NAMALWA (cell line): ENCODE data around the gene DEPDC1.
"Not testable (repeated sequence)": the region's sequence is repeated elsewhere in the genome, so short reads cannot be mapped to it uniquely, and the experiment has no call there.

Experiments
- DNase-seq: peaks from one replicate; pipeline ENCODE4 v3.0.0-alpha.2; 2015; ENCODE audit warnings: low spot score

Gene DEPDC1, protein sequence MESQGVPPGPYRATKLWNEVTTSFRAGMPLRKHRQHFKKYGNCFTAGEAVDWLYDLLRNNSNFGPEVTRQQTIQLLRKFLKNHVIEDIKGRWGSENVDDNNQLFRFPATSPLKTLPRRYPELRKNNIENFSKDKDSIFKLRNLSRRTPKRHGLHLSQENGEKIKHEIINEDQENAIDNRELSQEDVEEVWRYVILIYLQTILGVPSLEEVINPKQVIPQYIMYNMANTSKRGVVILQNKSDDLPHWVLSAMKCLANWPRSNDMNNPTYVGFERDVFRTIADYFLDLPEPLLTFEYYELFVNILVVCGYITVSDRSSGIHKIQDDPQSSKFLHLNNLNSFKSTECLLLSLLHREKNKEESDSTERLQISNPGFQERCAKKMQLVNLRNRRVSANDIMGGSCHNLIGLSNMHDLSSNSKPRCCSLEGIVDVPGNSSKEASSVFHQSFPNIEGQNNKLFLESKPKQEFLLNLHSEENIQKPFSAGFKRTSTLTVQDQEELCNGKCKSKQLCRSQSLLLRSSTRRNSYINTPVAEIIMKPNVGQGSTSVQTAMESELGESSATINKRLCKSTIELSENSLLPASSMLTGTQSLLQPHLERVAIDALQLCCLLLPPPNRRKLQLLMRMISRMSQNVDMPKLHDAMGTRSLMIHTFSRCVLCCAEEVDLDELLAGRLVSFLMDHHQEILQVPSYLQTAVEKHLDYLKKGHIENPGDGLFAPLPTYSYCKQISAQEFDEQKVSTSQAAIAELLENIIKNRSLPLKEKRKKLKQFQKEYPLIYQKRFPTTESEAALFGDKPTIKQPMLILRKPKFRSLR

DNA sequence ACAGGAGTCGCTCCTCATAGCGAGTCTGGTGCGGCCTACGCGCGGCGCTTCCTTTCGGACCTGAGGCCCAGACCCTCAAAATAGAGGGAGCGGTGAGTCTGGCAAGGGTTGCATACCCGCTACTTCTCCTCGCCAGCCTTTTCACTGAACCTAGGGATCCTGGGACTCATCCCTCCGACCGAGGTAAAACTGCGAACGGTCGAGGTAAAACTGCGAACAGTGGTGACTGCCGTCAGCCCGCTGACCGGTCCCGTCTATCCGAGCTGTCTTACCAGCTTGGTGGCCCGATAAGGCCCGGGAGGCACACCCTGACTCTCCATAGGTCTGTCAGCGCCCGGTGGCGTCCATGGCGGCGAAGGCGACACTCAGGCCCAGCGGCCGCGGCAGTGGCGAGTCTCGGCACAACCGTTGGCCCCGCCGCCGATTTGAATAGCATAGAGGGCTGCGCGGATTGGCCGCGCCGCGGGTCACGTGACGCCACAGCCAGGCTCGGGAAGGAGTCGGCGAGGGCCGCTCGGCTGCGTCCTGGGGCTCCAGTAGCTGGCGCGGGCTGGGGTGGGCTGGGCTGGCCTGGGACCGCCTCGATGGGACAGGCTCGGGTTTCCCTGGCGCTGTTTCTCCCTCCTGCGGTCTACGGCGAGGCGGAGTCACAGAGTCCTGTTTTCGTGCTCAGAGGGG lies at the start of gene DEPDC1:
Gene DEPDC1 (minus strand): TSS at position 403 of the 678 bp plus-strand sequence. CDS start 83 bp downstream, at position 320.
- peak; percentile 80 for DNase-seq

- no peak for DNase-seq
Observed at GRCh38 chr1:68544651-68545050, 47.8 kb upstream of the DEPDC1 start.

- no peak for DNase-seq
Observed at GRCh38 chr1:68542586-68542985, 45.7 kb upstream of the DEPDC1 start.

DNA sequence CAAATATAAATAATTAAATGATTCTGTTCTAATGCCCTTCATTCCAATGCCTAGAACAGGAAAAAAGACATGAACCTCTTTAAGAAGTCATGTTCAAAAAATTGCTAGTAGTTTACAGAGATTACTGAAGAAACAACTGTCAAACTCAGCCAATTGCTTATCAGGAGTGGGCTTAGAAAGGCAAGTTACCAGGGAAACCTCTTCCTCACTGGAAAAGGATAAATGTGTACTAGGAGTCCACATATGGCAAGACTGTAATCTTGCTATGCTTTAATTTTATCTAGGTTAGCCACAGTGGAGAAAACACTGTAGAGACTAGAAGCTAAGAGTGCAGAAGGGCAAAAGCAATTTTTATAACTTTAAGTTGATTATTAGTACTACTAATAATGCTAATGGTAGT lies 42.1 kb upstream of the DEPDC1 start:
- DNase-seq, result no peak

DNA sequence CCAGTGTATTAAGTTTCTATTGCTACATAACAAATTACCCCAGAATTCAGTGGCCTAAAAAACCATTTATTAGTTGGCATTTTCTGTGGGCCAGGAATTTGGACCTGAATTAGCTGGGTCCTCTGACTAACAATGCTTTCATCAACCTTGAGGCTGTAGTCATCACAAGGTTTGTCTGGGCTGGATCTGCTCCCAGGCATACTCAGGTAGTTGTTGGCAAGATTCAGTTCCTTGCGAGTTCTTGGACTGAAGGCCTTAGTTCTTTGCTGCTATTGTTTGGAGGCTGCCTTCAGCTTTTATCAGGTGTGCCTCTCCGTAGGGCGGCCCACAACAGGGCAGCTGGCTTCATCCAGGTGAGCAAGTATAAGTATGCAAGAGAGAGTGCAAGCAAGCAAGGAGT lies 31.4 kb upstream of the DEPDC1 start:
- no peak for DNase-seq

DNA sequence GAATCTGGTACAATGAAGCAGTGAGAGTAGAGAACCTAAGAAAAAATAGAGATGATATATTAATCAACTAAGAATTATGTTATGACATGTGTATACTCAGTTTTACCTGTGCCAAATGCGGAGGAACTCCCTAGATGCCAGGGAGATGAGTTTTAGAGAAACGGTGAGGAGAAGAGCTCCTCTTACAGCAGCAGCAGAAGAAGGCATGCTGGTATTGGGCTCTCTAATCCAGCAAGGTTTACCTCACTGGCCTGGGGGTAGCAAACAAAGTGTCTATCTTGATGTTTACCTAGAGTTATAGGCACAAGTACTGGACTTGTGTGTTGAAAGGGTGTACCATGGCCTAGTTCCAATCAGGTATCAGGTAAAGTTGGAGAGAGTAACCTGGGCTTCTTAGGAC lies 28.9 kb upstream of the DEPDC1 start:
- DNase-seq, result no peak

DNA sequence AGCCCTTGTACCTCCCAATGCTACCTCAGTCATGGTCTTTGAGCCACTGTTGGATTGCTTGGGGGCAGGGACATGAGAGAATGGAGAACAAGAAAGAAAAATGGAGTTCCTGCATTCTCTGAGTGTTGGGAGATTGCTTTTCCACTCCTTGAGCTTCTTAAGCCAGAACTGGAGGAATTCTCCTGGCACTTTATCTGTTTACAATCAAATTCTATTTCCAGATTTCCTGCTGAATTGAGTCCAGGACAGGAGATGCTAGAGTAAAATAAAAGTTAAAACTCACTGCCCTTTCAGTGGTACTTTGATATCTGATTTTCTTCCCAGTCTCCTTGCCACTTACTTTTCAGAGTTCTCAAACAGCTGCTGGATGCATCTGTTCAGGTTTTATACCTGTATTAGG lies 24.4 kb upstream of the DEPDC1 start:
- DNase-seq, result no peak

DNA sequence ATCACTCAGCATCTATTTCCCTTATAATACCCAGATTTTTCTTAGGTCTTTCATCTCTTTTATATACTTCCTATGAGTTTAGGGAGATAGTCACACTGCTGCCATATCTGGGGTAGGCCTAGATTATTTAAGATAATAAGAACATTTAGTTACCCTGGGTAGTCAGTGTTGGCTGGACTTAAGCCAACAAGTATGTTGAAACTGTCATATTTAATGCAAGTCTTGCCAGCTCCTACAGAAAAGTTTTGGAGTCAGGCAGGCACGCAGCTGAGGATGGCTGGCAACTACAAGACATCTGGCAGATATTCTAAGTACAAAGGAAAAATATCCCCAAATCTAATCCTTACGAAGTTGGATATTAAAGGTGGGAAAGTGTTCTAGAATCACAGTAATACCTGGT lies 19.2 kb upstream of the DEPDC1 start:
- no peak for DNase-seq

- DNase-seq, result no peak
Observed at GRCh38 chr1:68511254-68511653, 14.4 kb upstream of the DEPDC1 start.

- no peak for DNase-seq
Observed at GRCh38 chr1:68506386-68506785, 9.5 kb upstream of the DEPDC1 start.

DNA sequence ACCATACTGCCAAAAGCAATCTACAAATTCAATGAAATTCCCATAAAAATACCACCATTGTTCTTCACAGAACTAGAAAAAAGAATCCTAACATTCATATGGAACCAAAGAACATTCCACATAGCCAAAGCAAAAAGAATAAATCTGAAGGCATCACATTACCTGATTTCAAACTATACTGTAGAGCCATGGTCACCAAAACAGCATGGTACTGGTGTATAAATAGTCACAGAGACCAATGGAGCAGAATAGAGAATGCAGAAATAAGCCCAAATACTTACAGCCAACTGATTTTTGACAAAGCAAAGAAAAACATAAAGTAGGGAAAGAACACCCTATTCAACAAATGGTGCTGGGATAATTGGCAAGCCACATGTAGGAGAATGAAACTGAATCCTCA lies 6.2 kb upstream of the DEPDC1 start:
- no peak for DNase-seq

GRCh38 chr1:68497358-68497698 lies 446 bp upstream of the DEPDC1 start:
- no peak for DNase-seq

GRCh38 chr1:68495968-68496679 lies 758 bp downstream of the DEPDC1 start:
- peak; percentile 40 for DNase-seq

GRCh38 chr1:68495532-68495931 lies 1.4 kb downstream of the DEPDC1 start:
- DNase-seq, result peak; percentile 5

GRCh38 chr1:68493193-68493592 lies 3.7 kb downstream of the DEPDC1 start:
- no peak for DNase-seq

DNA sequence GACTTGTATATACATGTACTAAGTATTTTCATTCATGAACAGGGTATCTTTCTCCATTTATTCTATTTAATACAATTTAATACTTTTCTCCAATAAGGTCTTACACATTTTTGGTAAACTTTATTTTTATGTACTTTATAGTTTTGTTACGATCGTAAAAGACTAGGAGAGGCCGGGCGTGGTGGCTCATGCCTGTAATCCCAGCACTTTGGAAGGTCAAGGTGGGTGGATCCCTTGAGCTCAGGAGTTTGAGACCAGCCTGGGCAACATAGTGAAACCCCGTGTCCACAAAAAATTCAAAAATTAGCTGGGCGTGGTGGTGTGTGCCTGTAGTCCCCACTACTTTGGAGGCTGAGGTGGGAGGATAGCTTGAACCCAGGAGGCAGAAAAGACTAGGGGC lies 4.6 kb downstream of the DEPDC1 start:
- not testable (repeated sequence) for DNase-seq

DNA sequence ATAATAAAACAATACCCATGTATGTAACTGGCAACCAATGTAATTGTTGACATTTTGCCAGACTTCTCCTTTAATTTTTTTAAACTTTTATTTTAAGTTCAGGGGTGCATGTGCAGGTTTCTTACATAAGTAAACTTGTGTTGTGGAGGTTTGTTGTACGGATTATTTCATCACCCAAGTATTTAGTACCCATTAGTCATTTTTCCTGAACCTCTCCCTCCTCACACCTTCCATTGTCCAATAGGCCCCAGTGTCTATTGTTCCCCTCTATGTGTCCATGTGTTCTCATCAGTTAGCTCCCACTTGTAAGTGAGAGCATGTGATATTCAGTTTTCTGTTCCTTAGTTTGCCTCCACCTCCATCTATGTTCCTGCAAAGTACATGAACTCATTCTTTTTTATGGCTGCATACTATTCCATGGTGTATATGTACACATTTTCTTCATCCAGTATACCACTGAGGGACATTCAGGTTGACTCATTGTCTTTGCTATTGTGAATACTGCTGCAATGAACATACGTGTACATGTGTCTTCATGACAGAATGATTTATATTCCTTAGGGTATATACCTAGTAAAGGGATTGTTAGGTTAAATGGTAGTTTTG lies 6.7 kb downstream of the DEPDC1 start:
- DNase-seq, result no peak

DNA sequence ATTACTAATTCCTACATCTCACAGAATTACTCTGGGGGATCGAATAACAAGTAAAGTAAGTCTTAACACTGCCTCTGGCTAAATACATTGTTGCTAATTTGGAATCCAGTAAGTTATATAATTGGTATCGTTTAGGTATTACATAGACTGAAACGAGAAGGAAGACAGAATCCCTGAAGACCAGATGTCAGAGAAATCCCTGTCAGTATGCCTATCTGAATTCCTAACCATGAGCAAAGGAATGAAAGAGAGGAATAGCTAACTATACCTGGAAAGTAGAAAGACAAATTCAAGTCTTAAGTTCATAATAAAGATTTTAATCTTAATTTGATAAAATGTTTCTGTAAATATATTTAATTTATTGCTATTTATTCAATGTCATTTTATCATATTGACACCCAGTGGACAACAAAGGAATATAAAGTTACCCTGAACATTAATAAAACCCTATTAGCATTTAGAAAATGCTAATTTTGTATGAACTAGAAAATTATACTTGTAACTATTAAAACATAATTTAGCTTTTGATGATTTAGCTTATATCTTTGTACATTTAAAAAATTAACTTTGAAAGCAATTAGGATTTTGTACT lies 11.4 kb downstream of the DEPDC1 start:
- DNase-seq, result no peak

GRCh38 chr1:68484618-68485017 lies 12.3 kb downstream of the DEPDC1 start:
- no peak for DNase-seq

DNA sequence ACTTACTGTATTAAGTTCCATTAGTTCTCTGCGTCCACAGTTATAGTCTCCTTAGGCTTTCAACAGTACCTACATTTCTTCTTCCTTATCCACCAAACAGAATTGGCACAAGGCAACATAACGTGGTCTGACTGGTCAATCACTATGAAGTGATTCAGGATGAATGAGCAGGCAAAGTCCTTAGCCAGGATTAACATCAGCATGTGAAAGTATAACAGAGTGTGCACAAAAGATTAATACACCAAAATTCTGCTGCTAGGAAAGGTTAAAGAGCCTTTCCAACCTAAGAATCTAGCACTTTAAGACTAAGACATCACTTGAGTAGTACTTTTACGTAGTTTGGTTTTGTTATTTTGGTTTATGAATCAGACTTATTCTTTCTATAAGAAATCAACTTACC lies 15.8 kb downstream of the DEPDC1 start:
- DNase-seq, result no peak

DNA sequence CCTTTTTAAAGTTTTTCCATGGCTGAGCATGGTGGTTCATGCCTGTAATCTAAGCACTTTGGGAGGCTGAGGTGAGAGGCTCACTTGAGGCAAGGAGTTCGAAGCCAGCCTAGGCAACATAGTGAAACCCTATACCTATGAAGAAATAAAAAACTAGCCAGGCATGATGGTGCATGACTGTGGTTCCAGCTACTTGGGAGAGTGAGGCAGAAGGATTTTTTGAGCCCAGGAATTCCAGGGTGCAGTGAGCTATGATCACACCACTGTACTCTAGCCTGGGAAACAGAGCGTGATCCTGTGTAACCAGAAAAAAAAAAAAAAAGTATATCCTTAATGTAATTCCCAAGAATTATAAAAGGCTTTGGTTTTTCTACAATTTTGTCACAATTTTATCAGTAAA lies 17.4 kb downstream of the DEPDC1 start:
- no peak for DNase-seq
